Endothelial cell of umbilical vein (primary cell): Measurements from ENCODE around the gene RNF133. TPM values are rescaled to one million over a fixed set of nuclear protein-coding genes. Genes with fewer than 3 reads are reported as not detected.

Experiments
- BruUV-seq: library from RNA; stranded (reverse); fragments of 400-500 nt; replicated peaks from 2 replicates; lab custom pipeline; 2021; lab: Mats Ljungman, UMichigan
- CTCF ChIA-PET: fragments of 300-600, 350-600 bp; sonication (Branson Sonifier 250); formaldehyde crosslinking; loops from one replicate; lab custom pipeline; 2021; ENCODE audit warnings: antibody characterized with exemption, inconsistent platforms; lab: Charles Lee
- POLR2A ChIA-PET: fragments of 300-600, 350-600 bp; sonication (Branson Sonifier 250); formaldehyde crosslinking; loops from one replicate; lab custom pipeline; 2021; ENCODE audit warnings: antibody characterized with exemption, inconsistent platforms; lab: Charles Lee
- DNase-seq: peaks from one replicate; pipeline ENCODE4 v3.0.0-alpha.2; 2011; ENCODE audit warnings: low read depth, low spot score
- FAIRE-seq: peaks from 2 replicates; lab custom pipeline; 2011; peaks lifted over from hg19 to GRCh38; lab: Jason Lieb, UNC
- H2AFZ ChIP-seq: 2 replicates; pipeline ENCODE4 v1.6.0; 2012; ENCODE audit warnings: low read depth, low read length, control low read depth, inconsistent platforms
- H3K27ac ChIP-seq: 2 replicates; pipeline ENCODE4 v1.5.1; 2011; ENCODE audit warnings: low read depth, mild to moderate bottlenecking, control low read depth, low read length, moderate library complexity; ENCODE audit not compliant: insufficient read depth
- H3K27me3 ChIP-seq, 2 experiments: 2 replicates each; pipeline versions ENCODE4 v1.6.0 to v1.6.1; 2011; ENCODE audit warnings: low read length in 2 of 2, mixed read lengths in 1 of 2; ENCODE audit not compliant: control insufficient read depth in 2 of 2, insufficient read depth in 2 of 2
- H3K36me3 ChIP-seq, 2 experiments: 2 replicates in 1 of 2; 3 replicates in 1 of 2; pipeline ENCODE4 v1.5.1; 2011; ENCODE audit warnings: low read length in 2 of 2, mild to moderate bottlenecking in 1 of 2, moderate library complexity in 1 of 2; ENCODE audit not compliant: control insufficient read depth in 2 of 2, insufficient read depth in 2 of 2; ENCODE audit errors: extremely low read depth in 1 of 2
- H3K4me1 ChIP-seq: 3 replicates; pipeline ENCODE4 v1.5.1; 2011; ENCODE audit warnings: mild to moderate bottlenecking, low read length; ENCODE audit not compliant: control insufficient read depth, insufficient read depth; ENCODE audit errors: extremely low read depth
- H3K4me2 ChIP-seq: 2 replicates; pipeline ENCODE4 v1.6.1; 2011; ENCODE audit warnings: low read length, control low read depth, mixed read lengths; ENCODE audit not compliant: insufficient read depth
- H3K4me3 ChIP-seq, 3 experiments: fragments of 200-600 bp in 1 of 3; sonication (generic), shearing (Covaris generic) in 1 of 3; replicated peaks in 1 of 3; 2 replicates each; pipeline ENCODE4 v1.5.1; 2011 to 2016; ENCODE audit warnings: control low read depth in 3 of 3, low read length in 3 of 3, mild to moderate bottlenecking in 2 of 3, inconsistent platforms in 1 of 3, low read depth in 1 of 3, moderate library complexity in 1 of 3; ENCODE audit not compliant: insufficient read depth in 1 of 3
- H3K79me2 ChIP-seq: 2 replicates; pipeline ENCODE4 v1.6.0; 2012; ENCODE audit warnings: low read length, inconsistent platforms; ENCODE audit not compliant: control insufficient read depth, insufficient read depth
- H3K9ac ChIP-seq: replicated peaks from 2 replicates; pipeline ENCODE3; 2011; ENCODE audit warnings: low read length, control low read depth; ENCODE audit not compliant: insufficient read depth; ENCODE audit errors: extremely low read depth
- H3K9me1 ChIP-seq: replicated peaks from 3 replicates; pipeline ENCODE4 v1.6.0; 2011; ENCODE audit warnings: mild to moderate bottlenecking, low read length; ENCODE audit not compliant: control insufficient read depth, insufficient read depth; ENCODE audit errors: extremely low read depth
- H3K9me3 ChIP-seq: replicated peaks from 2 replicates; pipeline ENCODE4 v1.5.1; 2012; ENCODE audit warnings: low read length, inconsistent platforms; ENCODE audit not compliant: control insufficient read depth, insufficient read depth
- H4K20me1 ChIP-seq: replicated peaks from 2 replicates; pipeline ENCODE3; 2011; ENCODE audit warnings: mild to moderate bottlenecking, low read length; ENCODE audit not compliant: control insufficient read depth, insufficient read depth; ENCODE audit errors: extremely low read depth
- EZH2 ChIP-seq: IDR thresholded peaks from 2 replicates; pipeline ENCODE4 v1.6.1; 2012; ENCODE audit warnings: borderline replicate concordance, low read depth, mild to moderate bottlenecking, moderate library complexity, low read length, inconsistent platforms; ENCODE audit not compliant: severe bottlenecking
- FOS ChIP-seq: IDR thresholded peaks from 2 replicates; pipeline ENCODE4 v1.6.1; 2011; ENCODE audit warnings: mild to moderate bottlenecking, low read length, moderate library complexity, borderline replicate concordance; ENCODE audit not compliant: insufficient read depth
- GATA2 ChIP-seq: IDR thresholded peaks from 2 replicates; pipeline ENCODE4 v1.7.0; 2011; ENCODE audit warnings: low read depth, mild to moderate bottlenecking, moderate library complexity, mixed read lengths, low read length; ENCODE audit not compliant: insufficient read length, insufficient read depth
- JUN ChIP-seq: IDR thresholded peaks from 2 replicates; pipeline ENCODE4 v1.6.1; 2011; ENCODE audit warnings: borderline replicate concordance, low read depth; ENCODE audit not compliant: insufficient read length, insufficient read depth
- MAX ChIP-seq: IDR thresholded peaks from 2 replicates; pipeline ENCODE4 v1.6.1; 2011; ENCODE audit not compliant: insufficient read depth, insufficient read length
- MYC ChIP-seq: IDR thresholded peaks from one replicate; pipeline ENCODE4 v1.6.1; 2011; ENCODE audit warnings: mild to moderate bottlenecking, low read depth, low read length
- POLR2A ChIP-seq: IDR thresholded peaks from 2 replicates; pipeline ENCODE4 v1.6.1; 2012; ENCODE audit warnings: low read depth, mild to moderate bottlenecking, control low read depth, low read length
- POLR2AphosphoS5 ChIP-seq: IDR thresholded peaks from 2 replicates; pipeline ENCODE4 v1.6.1; 2012; ENCODE audit warnings: low read depth, mild to moderate bottlenecking, control low read depth, low read length, moderate library complexity; ENCODE audit not compliant: insufficient read depth
- dilution Hi-C: fragments of 300-500 bp; cut with MboI; formaldehyde crosslinking; loops from one replicate; pipeline ENCODE4 v1.15.0; 2019; ENCODE audit warnings: low sequenced_read_pairs; ENCODE audit not compliant: extremely low pct_ligation_motif_present
- intact Hi-C: fragments of 100-400 bp; cut with micrococcal nuclease; formaldehyde crosslinking; loops from one replicate; pipeline ENCODE4 v1.10.0; 2022
- polyA plus RNA-seq, 4 experiments: library from polyadenylated mRNA; depleted of rRNA in 3 of 4; stranded (reverse) in 3 of 4; unstranded in 1 of 4; fragments of >200 nt; gene quantifications; 2 replicates each; pipeline versions ENCODE4 v1.2.1 to v1.2.3, GENCODE V29; 2011 to 2012; ENCODE audit warnings: missing spikeins in 1 of 4
- total RNA-seq: library from RNA; stranded (reverse); gene quantifications from 2 replicates; pipeline ENCODE4 v1.2.3, GENCODE V29; 2021
- TF ChIP-seq, protein P1 (sequence below), 2 donors: IDR thresholded peaks; 1 replicate in 1 of 2; 2 replicates in 1 of 2; pipeline ENCODE4 v1.5.1; 2011; ENCODE audit warnings: low read length in 2 of 2, mild to moderate bottlenecking in 2 of 2, moderate library complexity in 2 of 2, control low read depth in 1 of 2, inconsistent platforms in 1 of 2, low read depth in 1 of 2; ENCODE audit not compliant: insufficient read depth in 1 of 2; ENCODE audit errors: extremely low read depth in 1 of 2

Gene RNF133
- total and polyA plus RNA-seq, 2 donors (not counting 3 experiments of a cell fraction or from before 2014, with no cell fraction given): 0.93 TPM; not detected in 1

DNA sequence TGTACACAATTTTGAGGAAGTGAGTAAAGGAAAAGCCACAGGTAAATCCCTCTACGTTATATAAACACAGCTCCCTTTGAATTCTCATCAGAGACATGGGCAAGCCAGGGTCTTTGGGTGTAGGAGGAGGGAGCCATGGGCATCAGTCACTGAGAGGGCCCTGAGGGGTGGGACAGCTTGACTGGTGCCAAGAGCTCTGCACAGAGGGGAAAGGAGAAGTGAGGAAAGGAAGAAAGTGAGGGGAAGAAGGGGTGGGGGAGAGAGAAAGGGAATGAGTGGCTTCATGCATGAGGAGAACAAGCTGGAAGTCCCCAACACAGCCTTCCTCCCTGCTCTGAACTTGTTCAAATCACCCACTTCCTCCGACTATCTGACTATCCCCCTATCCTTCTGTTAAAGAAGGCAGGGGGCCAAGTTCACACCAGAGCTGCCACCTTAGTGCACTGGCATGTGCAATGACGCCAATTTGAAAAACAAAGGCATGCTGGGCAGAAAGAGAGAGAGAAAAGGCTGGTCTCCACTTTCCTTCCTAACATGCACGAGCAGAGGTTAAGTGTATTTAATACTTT, 20.2 kb upstream of the RNF133 start:
- no peak for FAIRE-seq
- BruUV-seq: no TSS peak
- no peak for DNase-seq
- no peaks in the 10 kb centered on the region for H3K27me3 ChIP-seq
- no peak overlapping the region for H3K27ac ChIP-seq
- no peak overlapping the region for H3K4me3 ChIP-seq
- intact Hi-C loops (no loop called here), dilution Hi-C loops (no loop called here)
- no peaks in the 10 kb centered on the region for H3K9me3 ChIP-seq
- no peaks in the 10 kb centered on the region for H3K79me2 ChIP-seq
- no peaks in the 10 kb centered on the region for H4K20me1 ChIP-seq
- POLR2A ChIA-PET: no interaction called here
- H3K4me2 ChIP-seq: no peak overlapping the region
- CTCF ChIA-PET: no interaction called here
- H3K9ac ChIP-seq: no peak overlapping the region
- TF ChIP-seq POLR2AphosphoS5: no peak
- TF ChIP-seq MAX: no peak
- TF ChIP-seq GATA2: no peak
- no peak for TF ChIP-seq POLR2A
- TF ChIP-seq JUN: no peak
- TF ChIP-seq EZH2: no peak
- no peak for TF ChIP-seq FOS
- TF ChIP-seq, protein P1, sequence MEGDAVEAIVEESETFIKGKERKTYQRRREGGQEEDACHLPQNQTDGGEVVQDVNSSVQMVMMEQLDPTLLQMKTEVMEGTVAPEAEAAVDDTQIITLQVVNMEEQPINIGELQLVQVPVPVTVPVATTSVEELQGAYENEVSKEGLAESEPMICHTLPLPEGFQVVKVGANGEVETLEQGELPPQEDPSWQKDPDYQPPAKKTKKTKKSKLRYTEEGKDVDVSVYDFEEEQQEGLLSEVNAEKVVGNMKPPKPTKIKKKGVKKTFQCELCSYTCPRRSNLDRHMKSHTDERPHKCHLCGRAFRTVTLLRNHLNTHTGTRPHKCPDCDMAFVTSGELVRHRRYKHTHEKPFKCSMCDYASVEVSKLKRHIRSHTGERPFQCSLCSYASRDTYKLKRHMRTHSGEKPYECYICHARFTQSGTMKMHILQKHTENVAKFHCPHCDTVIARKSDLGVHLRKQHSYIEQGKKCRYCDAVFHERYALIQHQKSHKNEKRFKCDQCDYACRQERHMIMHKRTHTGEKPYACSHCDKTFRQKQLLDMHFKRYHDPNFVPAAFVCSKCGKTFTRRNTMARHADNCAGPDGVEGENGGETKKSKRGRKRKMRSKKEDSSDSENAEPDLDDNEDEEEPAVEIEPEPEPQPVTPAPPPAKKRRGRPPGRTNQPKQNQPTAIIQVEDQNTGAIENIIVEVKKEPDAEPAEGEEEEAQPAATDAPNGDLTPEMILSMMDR (IDR thresholded peaks at IDR 0.05; ENCODE audit: extremely low read depth in 1 of 2, insufficient read depth in 1 of 2, low read depth in 1 of 2, low read length in 2 of 2): no peak
- TF ChIP-seq MYC: no peak
- no peaks in the 10 kb centered on the region for H3K4me1 ChIP-seq
- no peak overlapping the region for H2AFZ ChIP-seq
- no peaks in the 10 kb centered on the region for H3K9me1 ChIP-seq
- H3K36me3 ChIP-seq: no peaks in the 10 kb centered on the region
